Psoas muscle (tissue), 8 donors: ENCODE measurements around the gene ADISSP. TPM values are rescaled to one million over a fixed set of nuclear protein-coding genes. Genes with fewer than 3 reads are reported as not detected.

Source experiments
- ATAC-seq, 4 donors: fragments of 200-7000 bp; cut with Tn5 transposase; one replicate each; pipeline ENCODE4 v1.9.1; 2020; ENCODE audit warnings: moderate library complexity in 3 of 4, mild to moderate bottlenecking in 2 of 4
- DNase-seq, 2 donors: peaks; one replicate each; pipeline ENCODE4 v3.0.0-alpha.2; 2020
- H3K27ac ChIP-seq: fragments of 200-600 bp; one replicate; pipeline ENCODE4 v1.8.0; 2022
- H3K27me3 ChIP-seq, 3 donors: fragments of 200-600 bp in 1 of 3; one replicate each; pipeline versions ENCODE4 v1.6.1 to v1.8.0; 2013 to 2022; ENCODE audit warnings: low read length in 2 of 3, mild to moderate bottlenecking in 2 of 3, moderate library complexity in 1 of 3; ENCODE audit not compliant: insufficient read depth in 3 of 3
- H3K36me3 ChIP-seq, 2 donors: fragments of 200-600 bp in 1 of 2; one replicate each; pipeline versions ENCODE4 v1.6.1 to v1.8.0; 2013 to 2022; ENCODE audit warnings: low read depth in 1 of 2, mild to moderate bottlenecking in 1 of 2, moderate library complexity in 1 of 2; ENCODE audit not compliant: insufficient read depth in 1 of 2
- H3K4me1 ChIP-seq: fragments of 200-600 bp; one replicate; pipeline ENCODE4 v1.8.0; 2022
- H3K4me3 ChIP-seq: fragments of 200-600 bp; one replicate; pipeline ENCODE4 v1.8.0; 2022; ENCODE audit warnings: mild to moderate bottlenecking
- H3K9me3 ChIP-seq: fragments of 200-600 bp; one replicate; pipeline ENCODE4 v1.8.0; 2022
- WGBS, 3 donors: extraction: QIAGEN DNeasy Blood & Tissue Kit; methylation state at CpG; one replicate each; pipeline versions ENCODE4 v1.1.6 to v1.1.7; 2013; 5-methylcytosine and 5-hydroxymethylcytosine counted together
- intact Hi-C, 2 donors: fragments of 100-400 bp; cut with DNase I; formaldehyde crosslinking; loops; one replicate each; pipeline versions ENCODE4 v1.11.0 to v1.14.2; 2022
- polyA plus RNA-seq, 3 donors: library from polyadenylated mRNA; stranded (reverse); fragments of 200-250 nt; gene quantifications; one replicate each; pipeline ENCODE4 v1.2.3, GENCODE V29; 2013
- total RNA-seq, 4 donors: library from RNA; stranded (reverse); fragmentation: NEBNext Ultra II Directional in 2 of 4; extraction: Animal tissue kit (Norgen Biotek cat#: 25700) in 2 of 4; gene quantifications; one replicate each; pipeline versions ENCODE4 v1.2.1 to v1.2.4, GENCODE V29; 2021 to 2023
- TF ChIP-seq, protein P1 (sequence below): fragments of 200-600 bp; IDR thresholded peaks from one replicate; pipeline ENCODE4 v1.8.0; 2022; ENCODE audit warnings: antibody characterized with exemption
- donor health status: healthy with polysubstance abuse.
- donor health status: DM: no; HTN: no; CAD: no; lungs with moderate emphysema.
- donor health status: Bipolar disorder and iron deficiency.
- donor health status: healthy.
- donor health status: DM: yes; HTN: yes; CAD: no.
- donor health status: DM: no; HTN: no; CAD: no.
- donor health status: DM: no; HTN: no; CAD: no.
- donor health status: DM: yes; HTN: yes; CAD: no.

ADISSP gene
- total and polyA plus RNA-seq, 7 donors, result 10.7 to 24.7 (median 14.4) TPM

DNA sequence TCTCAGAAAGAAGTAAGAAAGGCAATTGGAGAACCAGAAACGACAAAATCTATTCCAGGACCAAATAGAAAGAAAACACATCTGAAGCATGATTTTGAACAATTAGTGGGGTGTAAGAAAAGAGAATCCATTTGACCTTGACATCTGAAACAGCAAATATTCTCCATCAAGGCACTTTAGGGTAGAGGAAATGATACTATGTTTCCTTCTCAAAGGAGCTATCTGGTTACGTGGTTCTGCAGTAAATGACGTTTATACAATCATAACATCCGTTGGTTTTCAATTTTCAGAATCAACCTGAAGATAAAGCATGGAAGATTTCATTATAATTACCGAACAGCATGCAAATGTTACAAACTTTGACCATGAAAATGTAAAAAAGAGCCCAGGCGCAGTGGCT is 46.9 kb downstream of the ADISSP start:
- DNase-seq (no peak), ATAC-seq (no peak)
- Histone ChIP-seq H3K9me3 (no peaks in the 10 kb centered on the region), H3K27me3 (peaks cover 0 to 2% (median 0%) of the 10 kb centered on the region in 3 donors), H3K36me3 (no peaks in the 10 kb centered on the region), H3K4me3 (no peak overlapping the region), H3K4me1 (no peaks in the 10 kb centered on the region), H3K27ac (no peak overlapping the region)
- WGBS, 3 donors, result 39 to 43% (median 39%) methylated on average over 6 of the region's 6 CpGs
- TF ChIP-seq, protein P1, sequence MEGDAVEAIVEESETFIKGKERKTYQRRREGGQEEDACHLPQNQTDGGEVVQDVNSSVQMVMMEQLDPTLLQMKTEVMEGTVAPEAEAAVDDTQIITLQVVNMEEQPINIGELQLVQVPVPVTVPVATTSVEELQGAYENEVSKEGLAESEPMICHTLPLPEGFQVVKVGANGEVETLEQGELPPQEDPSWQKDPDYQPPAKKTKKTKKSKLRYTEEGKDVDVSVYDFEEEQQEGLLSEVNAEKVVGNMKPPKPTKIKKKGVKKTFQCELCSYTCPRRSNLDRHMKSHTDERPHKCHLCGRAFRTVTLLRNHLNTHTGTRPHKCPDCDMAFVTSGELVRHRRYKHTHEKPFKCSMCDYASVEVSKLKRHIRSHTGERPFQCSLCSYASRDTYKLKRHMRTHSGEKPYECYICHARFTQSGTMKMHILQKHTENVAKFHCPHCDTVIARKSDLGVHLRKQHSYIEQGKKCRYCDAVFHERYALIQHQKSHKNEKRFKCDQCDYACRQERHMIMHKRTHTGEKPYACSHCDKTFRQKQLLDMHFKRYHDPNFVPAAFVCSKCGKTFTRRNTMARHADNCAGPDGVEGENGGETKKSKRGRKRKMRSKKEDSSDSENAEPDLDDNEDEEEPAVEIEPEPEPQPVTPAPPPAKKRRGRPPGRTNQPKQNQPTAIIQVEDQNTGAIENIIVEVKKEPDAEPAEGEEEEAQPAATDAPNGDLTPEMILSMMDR, result no peak
- intact Hi-C loops, result no loop called here

GRCh38 chr20:3720068-3720467 is 47.5 kb downstream of the ADISSP start:
- no peak for DNase-seq
- ATAC-seq, result no peak
- no peaks in the 10 kb centered on the region for H3K9me3 ChIP-seq
- no peaks in the 10 kb centered on the region for H3K4me1 ChIP-seq
- H3K36me3 ChIP-seq, result no peaks in the 10 kb centered on the region
- no peak overlapping the region for H3K27ac ChIP-seq
- no peak overlapping the region for H3K4me3 ChIP-seq
- TF ChIP-seq, protein P1, result no peak
- WGBS, 3 donors, result 58 to 70% (median 61%) methylated on average over 2 of the region's 2 CpGs
- intact Hi-C loops, result no loop called here
- peaks cover 0 to 2% (median 0%) of the 10 kb centered on the region in 3 donors for H3K27me3 ChIP-seq

DNA sequence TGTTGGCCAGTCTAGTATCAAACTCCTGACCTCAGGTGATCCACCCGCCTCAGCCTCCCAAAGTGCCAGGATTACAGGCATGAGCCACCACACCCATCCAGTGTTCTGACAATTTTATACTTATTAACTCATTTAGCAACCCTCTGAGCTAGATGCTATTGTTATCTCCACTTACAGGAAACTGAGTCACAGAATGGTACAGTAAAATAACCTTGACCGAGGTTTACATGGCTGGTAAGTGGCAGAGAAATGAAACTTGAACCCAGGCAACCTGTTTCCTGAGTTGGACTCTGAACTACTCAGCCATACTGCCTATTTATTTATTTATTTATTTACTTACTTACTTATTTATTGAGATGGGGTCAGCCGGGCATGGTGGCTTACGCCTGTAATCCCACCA is 48.5 kb downstream of the ADISSP start:
- intact Hi-C loops, result loop anchor here in 1 of 2 donors (5.0 to 10.0 kb wide), 2 partner anchors 33 to 154 kb away; no protein-coding TSS in a partner anchor

GRCh38 chr20:3716195-3716834 is 51.2 kb downstream of the ADISSP start:
- no peaks in the 10 kb centered on the region for H3K9me3 ChIP-seq
- ATAC-seq, result peak; percentile 34 to 59 (median 49)
- intact Hi-C loops, result loop anchor here in 1 of 2 donors (5.0 to 10.0 kb wide), 2 partner anchors 36 to 152 kb away; no protein-coding TSS in a partner anchor
- WGBS, 3 donors, result 81 to 88% (median 82%) methylated on average over 4 of the region's 4 CpGs
- no peak overlapping the region for H3K27ac ChIP-seq
- no peaks in the 10 kb centered on the region for H3K4me1 ChIP-seq
- peak in 1 of 2 donors; percentile 55 for DNase-seq
- no peaks in the 10 kb centered on the region for H3K36me3 ChIP-seq
- H3K4me3 ChIP-seq, result no peak overlapping the region
- peaks cover 0 to 2% (median 0%) of the 10 kb centered on the region in 3 donors for H3K27me3 ChIP-seq
- TF ChIP-seq, protein P1, result peak; percentile 47

More for the DNA sequence above, 48.5 kb downstream of the ADISSP start:
- H3K4me1 ChIP-seq, result no peaks in the 10 kb centered on the region
- H3K27ac ChIP-seq, result no peak overlapping the region
- ATAC-seq, result no peak
- peaks cover 0 to 2% (median 0%) of the 10 kb centered on the region in 3 donors for H3K27me3 ChIP-seq
- TF ChIP-seq, protein P1, result no peak
- WGBS, 3 donors, result 86 to 93% (median 87%) methylated on average over 4 of the region's 4 CpGs
- no peak overlapping the region for H3K4me3 ChIP-seq
- H3K9me3 ChIP-seq, result no peaks in the 10 kb centered on the region
- H3K36me3 ChIP-seq, result no peaks in the 10 kb centered on the region
- no peak for DNase-seq
